ENCODE data around the gene ARRDC5.

DNA sequence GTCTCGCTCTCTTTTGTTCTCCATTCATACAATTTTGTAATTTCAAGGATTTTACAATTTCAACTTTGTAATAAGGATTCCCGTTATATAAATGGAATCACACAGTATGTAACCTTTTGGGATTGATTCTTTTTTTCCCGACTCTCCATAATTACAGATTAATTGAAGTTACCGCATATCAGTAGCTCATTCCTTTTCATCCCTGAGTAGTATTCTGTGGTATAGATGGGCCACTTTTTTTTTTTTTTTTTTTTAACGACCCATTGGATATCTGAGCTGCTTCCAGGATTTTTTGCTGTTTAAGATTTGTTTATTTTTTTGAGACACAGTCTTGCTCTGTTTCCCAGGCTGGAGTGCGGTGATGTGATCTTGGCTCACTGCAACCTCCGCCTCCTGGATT is 34.4 kb upstream of the ARRDC5 start:
- TF ChIP-seq, protein P1, sequence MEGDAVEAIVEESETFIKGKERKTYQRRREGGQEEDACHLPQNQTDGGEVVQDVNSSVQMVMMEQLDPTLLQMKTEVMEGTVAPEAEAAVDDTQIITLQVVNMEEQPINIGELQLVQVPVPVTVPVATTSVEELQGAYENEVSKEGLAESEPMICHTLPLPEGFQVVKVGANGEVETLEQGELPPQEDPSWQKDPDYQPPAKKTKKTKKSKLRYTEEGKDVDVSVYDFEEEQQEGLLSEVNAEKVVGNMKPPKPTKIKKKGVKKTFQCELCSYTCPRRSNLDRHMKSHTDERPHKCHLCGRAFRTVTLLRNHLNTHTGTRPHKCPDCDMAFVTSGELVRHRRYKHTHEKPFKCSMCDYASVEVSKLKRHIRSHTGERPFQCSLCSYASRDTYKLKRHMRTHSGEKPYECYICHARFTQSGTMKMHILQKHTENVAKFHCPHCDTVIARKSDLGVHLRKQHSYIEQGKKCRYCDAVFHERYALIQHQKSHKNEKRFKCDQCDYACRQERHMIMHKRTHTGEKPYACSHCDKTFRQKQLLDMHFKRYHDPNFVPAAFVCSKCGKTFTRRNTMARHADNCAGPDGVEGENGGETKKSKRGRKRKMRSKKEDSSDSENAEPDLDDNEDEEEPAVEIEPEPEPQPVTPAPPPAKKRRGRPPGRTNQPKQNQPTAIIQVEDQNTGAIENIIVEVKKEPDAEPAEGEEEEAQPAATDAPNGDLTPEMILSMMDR (IDR thresholded peaks at IDR 0.05; ENCODE audit: poor library complexity), result no peak
- TF ChIP-seq EZH2 (IDR thresholded peaks at IDR 0.05; ENCODE audit: borderline replicate concordance) (no peak), EZH2phosphoT487 (IDR thresholded peaks at IDR 0.05; ENCODE audit: low read depth, severe bottlenecking, unreplicated experiment) (no peak)

Measured in hepatocyte (in vitro differentiated cells).